ENCODE measurements around the gene MEIS2.

Gene MEIS2

GRCh38 chr15:37038716-37039106, 61.6 kb downstream of the MEIS2 start:
- ATAC-seq (ENCODE audit: insufficient read depth, low read depth) = no peak
- H3K27me3 ChIP-seq (ENCODE audit: insufficient read depth, low read length, poor library complexity) = no peaks in the 10 kb centered on the region
- no peaks in the 10 kb centered on the region for H4K20me1 ChIP-seq (ENCODE audit: insufficient read depth, low read length)
- TF ChIP-seq EZH2 (IDR thresholded peaks at IDR 0.05; ENCODE audit: borderline replicate concordance, low read depth, low read length, severe bottlenecking) = no peak
- TF ChIP-seq CTCF (IDR thresholded peaks at IDR 0.05; ENCODE audit: borderline replicate concordance, extremely low read depth, low read length, poor library complexity, severe bottlenecking) = no peak
- no peaks in the 10 kb centered on the region for H3K9me3 ChIP-seq (ENCODE audit: insufficient read depth, low read length, severe bottlenecking)
- H3K4me1 ChIP-seq (ENCODE audit: insufficient read depth, low read length) = no peaks in the 10 kb centered on the region
- no peak overlapping the region for H3K4me3 ChIP-seq (ENCODE audit: low read depth in 1 of 2, low read length in 2 of 2)
- no peak overlapping the region for H3K9ac ChIP-seq (ENCODE audit: low read depth, low read length)
- H3K4me2 ChIP-seq (ENCODE audit: insufficient read depth, low read length) = no peak overlapping the region
- H2AFZ ChIP-seq (ENCODE audit: low read depth, low read length) = no peak overlapping the region
- no peak for DNase-seq
- no peaks in the 10 kb centered on the region for H3K36me3 ChIP-seq (ENCODE audit: insufficient read depth, low read length)
- no peaks in the 10 kb centered on the region for H3K79me2 ChIP-seq (ENCODE audit: insufficient read depth, low read length)
- H3K27ac ChIP-seq (ENCODE audit: low read length) = no peak overlapping the region

GRCh38 chr15:37037850-37038715, 62.3 kb downstream of the MEIS2 start:
- DNase-seq = no peak
- no peaks in the 10 kb centered on the region for H3K79me2 ChIP-seq (ENCODE audit: insufficient read depth, low read length)
- no peak for ATAC-seq (ENCODE audit: insufficient read depth, low read depth)
- no peak overlapping the region for H3K27ac ChIP-seq (ENCODE audit: low read length)
- H3K9me3 ChIP-seq (ENCODE audit: insufficient read depth, low read length, severe bottlenecking) = no peaks in the 10 kb centered on the region
- H3K4me2 ChIP-seq (ENCODE audit: insufficient read depth, low read length) = no peak overlapping the region
- H3K4me3 ChIP-seq (ENCODE audit: low read depth in 1 of 2, low read length in 2 of 2) = no peak overlapping the region
- H3K4me1 ChIP-seq (ENCODE audit: insufficient read depth, low read length) = no peaks in the 10 kb centered on the region
- H4K20me1 ChIP-seq (ENCODE audit: insufficient read depth, low read length) = no peaks in the 10 kb centered on the region
- no peaks in the 10 kb centered on the region for H3K27me3 ChIP-seq (ENCODE audit: insufficient read depth, low read length, poor library complexity)
- H3K9ac ChIP-seq (ENCODE audit: low read depth, low read length) = no peak overlapping the region
- no peaks in the 10 kb centered on the region for H3K36me3 ChIP-seq (ENCODE audit: insufficient read depth, low read length)
- TF ChIP-seq EZH2 (IDR thresholded peaks at IDR 0.05; ENCODE audit: borderline replicate concordance, low read depth, low read length, severe bottlenecking) (no peak), CTCF (IDR thresholded peaks at IDR 0.05; ENCODE audit: borderline replicate concordance, extremely low read depth, low read length, poor library complexity, severe bottlenecking) (no peak)
- no peak overlapping the region for H2AFZ ChIP-seq (ENCODE audit: low read depth, low read length)

- no peak overlapping the region for H3K4me3 ChIP-seq (ENCODE audit: low read depth in 1 of 2, low read length in 2 of 2)
- no peaks in the 10 kb centered on the region for H3K27me3 ChIP-seq (ENCODE audit: insufficient read depth, low read length, poor library complexity)
- H3K36me3 ChIP-seq (ENCODE audit: insufficient read depth, low read length) = no peaks in the 10 kb centered on the region
- H3K9me3 ChIP-seq (ENCODE audit: insufficient read depth, low read length, severe bottlenecking) = no peaks in the 10 kb centered on the region
- no peak overlapping the region for H3K27ac ChIP-seq (ENCODE audit: low read length)
- ATAC-seq (ENCODE audit: insufficient read depth, low read depth) = no peak
- H3K4me2 ChIP-seq (ENCODE audit: insufficient read depth, low read length) = no peak overlapping the region
- H4K20me1 ChIP-seq (ENCODE audit: insufficient read depth, low read length) = no peaks in the 10 kb centered on the region
- no peak overlapping the region for H2AFZ ChIP-seq (ENCODE audit: low read depth, low read length)
- H3K4me1 ChIP-seq (ENCODE audit: insufficient read depth, low read length) = no peaks in the 10 kb centered on the region
- no peak for DNase-seq
- TF ChIP-seq CTCF (IDR thresholded peaks at IDR 0.05; ENCODE audit: borderline replicate concordance, extremely low read depth, low read length, poor library complexity, severe bottlenecking) (no peak), EZH2 (IDR thresholded peaks at IDR 0.05; ENCODE audit: borderline replicate concordance, low read depth, low read length, severe bottlenecking) (no peak)
- no peak overlapping the region for H3K9ac ChIP-seq (ENCODE audit: low read depth, low read length)
- H3K79me2 ChIP-seq (ENCODE audit: insufficient read depth, low read length) = no peaks in the 10 kb centered on the region
Measured at GRCh38 chr15:37037071-37037655, 63.2 kb downstream of the MEIS2 start.

Data from DND-41 (cell line).